OCI-M2 (cell line): Measurements from ENCODE around the gene GLT1D1.
"Not testable (repeated sequence)": the region's sequence is repeated elsewhere in the genome, so short reads cannot be mapped to it uniquely, and the experiment has no call there.

Experiments used
- DNase-seq: peaks from one replicate; lab custom pipeline; 2025; ENCODE audit not compliant: unreplicated experiment; lab: John Stamatoyannopoulos, UW

The GLT1D1 gene

DNA sequence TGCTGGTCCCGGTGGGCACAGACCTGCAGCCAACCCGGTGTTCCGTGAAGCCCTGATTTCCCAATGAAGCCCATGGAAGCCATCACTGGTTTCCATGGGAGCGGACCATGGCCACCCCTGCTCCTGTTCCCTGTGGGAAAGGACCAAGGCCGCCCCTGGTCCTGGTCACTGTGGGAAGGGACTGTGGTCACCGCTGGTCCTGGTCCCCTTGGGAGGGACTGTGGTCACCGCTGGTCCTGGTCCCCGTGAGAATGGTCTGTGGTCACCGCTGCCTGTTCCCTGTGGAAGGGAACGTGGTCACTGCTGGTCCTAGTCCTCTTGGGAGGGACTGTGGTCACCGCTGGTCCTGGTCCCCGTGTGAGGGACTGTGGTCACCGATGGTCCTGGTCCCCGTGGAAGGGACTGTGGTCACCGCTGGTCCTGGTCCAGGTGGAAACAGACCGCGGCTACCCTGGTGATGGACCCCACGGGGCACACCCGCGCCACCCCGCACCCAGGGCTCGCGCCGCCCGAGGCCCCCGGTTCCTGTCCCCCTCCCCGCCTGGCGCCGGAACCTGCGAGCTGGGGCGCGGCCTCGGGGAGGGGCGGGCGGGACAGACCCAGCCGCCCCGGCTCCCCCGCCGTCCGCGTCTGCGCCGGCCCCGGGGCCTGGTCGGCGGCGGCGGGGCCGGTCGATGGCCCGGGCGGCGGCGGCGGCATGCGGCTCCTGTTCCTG lies at the start of gene GLT1D1:
Gene GLT1D1 (plus strand): TSS at position 594 of the 715 bp plus-strand sequence. CDS start 104 bp downstream, at position 698.
- DNase-seq = no peak

DNA sequence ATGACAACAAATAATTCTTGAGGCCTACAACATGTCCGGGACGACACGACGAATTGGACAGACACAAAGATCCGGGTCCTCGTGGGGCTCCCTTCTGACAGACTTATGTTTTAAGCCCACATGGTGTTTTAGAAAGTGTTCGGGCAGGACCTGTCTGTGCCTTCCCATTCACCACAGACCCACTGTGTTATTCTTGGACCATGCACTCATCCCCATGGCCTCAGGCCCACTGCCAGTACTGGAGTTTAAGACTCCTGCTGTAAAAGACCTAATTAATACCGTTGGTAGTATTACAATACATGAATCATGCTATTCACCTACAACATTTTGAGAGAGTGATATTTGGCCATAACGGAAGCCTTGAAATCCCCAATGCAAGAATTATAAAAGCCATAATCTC lies 49.5 kb upstream of the GLT1D1 start:
- no peak for DNase-seq

DNA sequence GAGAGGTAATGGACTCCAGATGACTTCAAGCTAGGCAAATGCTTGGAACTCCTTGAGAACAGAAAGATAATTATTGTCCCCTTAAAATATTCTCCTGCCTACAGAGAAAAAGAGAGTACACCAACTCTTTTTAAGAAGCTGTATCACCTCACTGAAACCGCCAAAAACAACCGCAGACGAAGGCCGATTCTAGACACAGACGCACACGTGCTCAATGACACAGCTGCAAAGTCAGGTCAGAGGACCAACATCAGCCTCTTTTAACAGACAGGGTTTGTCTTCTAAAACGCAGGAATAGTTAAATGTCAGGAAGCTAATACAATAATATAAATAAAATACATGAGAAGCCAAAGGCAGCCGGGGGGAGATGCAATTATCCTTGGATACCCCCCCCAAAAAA lies 48.5 kb upstream of the GLT1D1 start:
- no peak for DNase-seq

DNA sequence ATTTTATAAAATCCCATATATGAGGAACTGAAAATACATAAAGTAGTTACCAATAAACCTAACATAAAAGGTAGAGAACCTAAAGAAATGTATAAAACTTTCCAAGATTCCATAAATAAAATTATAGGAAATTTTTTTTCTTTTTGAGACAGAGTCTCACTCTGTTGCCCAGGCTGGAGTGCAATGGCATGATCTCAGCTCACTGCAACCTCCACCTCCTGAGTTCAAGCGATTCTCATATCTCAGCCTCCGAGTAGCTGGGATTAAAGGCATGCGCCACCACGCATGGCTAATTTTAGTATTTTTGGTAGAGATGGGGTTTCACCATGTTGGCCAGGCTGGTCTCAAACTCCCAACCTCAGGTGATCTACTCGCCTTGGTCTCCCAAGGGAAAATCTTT lies 47.9 kb upstream of the GLT1D1 start:
- not testable (repeated sequence) for DNase-seq

DNA sequence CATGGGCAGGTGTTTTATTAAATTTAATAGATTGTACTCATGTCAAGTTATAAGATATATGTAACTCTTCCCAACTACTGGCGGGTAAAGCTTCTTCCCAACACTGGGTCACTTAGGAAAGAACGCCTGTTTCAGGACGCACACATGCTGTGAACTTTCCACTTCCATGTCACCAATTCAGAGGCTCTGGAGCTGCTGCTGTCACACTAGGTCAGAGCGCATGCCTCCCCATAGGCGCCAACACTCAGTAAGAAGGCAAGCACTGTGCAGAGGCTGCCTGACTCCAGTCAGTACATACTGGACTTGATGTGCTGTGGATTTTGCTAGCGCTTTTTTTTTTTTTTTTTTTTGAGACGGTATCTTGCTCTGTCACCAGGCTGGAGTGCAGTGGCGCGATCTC lies 46.7 kb upstream of the GLT1D1 start:
- DNase-seq = no peak

DNA sequence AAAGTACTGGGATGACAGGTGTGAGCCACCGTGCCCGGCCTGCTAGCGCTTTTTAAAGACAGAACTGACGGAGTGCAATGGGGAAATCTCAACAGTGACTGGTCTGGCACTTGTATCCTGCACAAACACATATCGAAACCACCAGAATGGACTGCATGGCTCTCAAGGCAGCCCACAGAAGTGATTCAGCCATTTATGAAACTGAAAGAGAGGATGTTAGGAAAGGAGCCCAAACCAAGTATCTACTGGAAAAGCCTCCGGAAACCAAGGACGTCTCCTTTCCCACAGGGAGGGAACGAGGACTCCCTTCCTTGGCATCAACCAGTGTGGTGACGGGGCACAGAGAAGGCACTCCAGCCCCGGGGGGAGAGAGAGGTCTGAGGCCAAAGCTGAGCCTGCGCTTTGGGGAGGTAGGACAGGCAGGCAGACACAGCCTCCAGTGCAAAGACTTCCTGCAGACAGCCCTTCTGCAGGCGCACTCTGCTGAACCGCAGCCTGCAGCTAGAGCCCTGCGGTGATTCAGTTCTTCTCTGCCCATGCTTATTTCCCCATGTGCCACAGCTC lies 46.0 kb upstream of the GLT1D1 start:
- no peak for DNase-seq

DNA sequence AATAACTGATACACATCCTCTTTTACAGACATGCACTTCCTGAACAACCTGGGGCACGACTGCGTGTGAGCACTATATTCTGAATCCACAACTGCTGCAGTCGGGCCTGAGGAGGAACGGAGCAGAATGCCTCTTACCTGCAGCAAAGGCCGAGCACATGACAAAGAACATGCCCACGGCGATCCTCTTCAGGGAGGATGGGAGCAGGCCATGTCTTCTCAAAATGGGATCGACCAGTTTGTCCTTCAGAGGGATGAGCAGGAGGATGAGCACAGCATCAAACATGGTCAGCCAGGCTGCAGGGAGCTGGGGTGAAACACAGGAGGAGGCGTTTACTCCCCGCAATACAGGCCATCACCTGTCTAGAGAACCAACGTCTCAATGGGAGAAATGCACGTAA lies 44.6 kb upstream of the GLT1D1 start:
- DNase-seq = no peak

DNA sequence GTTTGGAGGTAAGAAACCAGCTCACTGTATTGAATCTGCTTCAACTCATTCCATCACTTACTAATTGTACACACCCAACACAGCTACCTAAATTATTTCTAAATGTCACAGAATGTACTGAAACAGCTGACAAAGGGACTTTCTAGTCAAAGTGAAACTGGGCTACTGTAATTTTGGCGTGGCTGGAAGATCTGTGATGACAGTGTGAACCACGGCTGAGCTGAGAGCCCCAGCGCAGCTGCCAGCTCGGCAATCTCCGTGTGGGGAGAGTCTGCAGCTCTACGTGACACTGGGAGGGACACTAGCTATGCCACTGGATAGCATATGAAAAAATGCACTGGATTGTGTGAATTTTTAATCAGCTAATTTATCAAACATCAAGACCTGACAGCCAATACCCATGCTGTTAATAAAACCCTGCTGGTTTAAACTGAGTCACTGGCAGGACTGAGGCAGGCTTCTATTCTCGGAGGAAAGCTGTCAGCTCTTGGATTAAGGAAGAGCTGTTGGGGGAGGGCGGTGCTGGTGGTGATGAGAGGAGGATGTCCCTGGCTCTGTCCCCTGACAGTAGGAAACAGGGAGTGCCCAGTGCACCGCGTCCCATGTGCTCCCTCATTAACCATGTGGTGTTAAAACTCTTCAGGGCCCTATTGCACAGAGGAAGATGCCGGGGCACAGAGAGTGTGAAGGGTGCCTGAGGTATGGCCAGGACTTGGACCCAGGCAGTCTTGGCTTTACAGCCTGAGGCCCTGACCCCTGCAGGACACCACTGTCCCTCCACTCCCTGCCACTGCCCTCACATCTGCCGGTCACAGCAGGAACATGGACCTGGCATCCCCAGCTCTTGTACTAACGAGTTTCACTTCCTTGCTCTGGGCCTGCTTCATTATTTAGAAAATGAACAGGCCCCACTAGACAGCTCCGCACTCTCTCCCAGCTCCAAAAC lies 42.8 kb upstream of the GLT1D1 start:
- no peak for DNase-seq

DNA sequence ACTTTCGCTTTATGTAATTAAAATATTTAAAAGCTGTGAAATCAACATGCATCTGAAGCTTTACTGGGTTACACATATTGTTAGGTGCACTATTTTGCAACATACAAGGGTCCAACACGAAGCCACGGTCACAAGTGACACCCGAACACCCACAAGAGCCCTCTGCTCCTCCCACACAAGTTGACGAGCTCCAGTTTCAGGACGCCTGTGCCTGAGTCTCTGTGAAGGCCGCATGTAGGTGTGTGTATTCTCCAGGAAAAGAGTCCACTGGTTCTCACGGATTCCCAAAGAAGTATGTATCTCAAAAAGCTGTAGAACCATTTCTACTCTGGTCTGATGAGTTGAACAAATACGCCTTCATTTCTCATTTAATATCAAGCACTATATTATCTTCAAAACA lies 41.5 kb upstream of the GLT1D1 start:
- no peak for DNase-seq

DNA sequence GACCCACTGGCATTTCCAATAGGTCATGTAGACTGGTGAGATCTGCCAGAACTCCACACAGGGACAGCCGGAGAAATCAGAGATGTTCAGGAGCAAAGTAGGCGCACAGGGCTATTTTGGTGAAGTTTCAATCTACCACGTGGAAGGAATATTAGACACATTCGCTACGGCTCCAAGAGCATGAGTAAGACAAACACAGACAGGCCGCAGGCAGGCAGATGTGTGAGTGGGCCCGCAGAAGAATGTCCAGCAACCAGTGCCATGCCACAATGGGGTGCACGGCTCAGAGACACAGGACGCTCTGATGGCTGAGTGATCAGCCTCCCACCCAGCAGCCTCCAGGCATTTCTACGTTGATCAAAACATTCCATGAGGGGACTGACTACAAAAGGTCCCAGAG lies 39.9 kb upstream of the GLT1D1 start:
- no peak for DNase-seq

DNA sequence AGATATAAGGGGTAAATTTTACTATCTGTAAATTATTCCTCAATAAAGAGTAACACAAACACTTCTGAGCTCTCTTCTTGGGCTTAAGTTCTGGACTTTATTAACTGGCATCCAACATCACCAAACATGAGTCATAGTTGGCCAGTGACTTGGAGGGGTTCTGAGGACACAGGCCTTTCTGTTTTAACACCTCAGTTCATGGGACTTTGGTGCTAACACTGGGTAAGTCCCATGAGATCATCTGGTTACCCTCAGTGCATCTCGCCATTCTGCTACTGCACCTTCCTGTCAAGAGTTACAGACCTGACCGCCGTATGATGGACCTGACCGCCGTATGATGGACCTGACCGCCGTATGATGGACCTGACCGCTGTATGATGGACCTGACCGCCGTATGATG lies 39.4 kb upstream of the GLT1D1 start:
- DNase-seq = no peak

DNA sequence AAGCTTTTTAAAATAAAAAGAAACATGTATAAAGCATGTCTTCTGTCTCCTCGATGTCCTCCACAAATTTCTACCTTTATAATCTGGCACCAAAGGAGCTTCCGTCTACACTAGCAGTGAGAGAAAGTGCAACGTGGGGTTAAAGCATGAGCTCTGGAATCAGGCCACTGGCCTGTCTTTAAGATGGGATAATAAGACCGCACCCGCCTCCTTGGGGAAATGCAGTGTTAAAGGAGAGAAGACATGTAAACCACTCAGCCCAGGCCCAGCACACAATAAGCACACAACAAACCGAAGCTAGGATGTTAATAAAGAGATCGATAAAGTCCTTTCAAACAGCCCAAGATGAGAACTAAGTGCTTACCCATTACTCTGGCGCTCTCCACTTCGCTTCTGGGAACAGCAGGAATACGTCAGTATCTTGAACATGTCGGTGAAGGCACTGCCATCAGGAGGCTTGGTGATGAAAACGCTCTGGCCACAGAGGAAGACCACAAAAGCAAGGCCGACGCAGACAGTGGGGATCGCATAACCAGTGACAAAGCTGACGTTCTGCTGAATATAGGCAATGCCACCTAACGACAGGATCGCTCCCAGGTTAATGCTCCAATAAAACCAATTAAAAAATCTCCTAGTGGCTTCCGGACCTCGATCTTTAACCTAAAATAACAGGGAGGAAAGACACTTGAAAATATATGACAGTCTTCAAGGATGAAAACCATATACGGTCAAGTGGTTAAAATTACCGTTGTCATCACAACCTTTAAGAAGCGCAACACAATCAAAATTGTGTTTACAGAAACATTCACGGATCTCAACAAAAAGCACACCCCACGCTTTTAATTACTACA lies 38.6 kb upstream of the GLT1D1 start:
- no peak for DNase-seq

DNA sequence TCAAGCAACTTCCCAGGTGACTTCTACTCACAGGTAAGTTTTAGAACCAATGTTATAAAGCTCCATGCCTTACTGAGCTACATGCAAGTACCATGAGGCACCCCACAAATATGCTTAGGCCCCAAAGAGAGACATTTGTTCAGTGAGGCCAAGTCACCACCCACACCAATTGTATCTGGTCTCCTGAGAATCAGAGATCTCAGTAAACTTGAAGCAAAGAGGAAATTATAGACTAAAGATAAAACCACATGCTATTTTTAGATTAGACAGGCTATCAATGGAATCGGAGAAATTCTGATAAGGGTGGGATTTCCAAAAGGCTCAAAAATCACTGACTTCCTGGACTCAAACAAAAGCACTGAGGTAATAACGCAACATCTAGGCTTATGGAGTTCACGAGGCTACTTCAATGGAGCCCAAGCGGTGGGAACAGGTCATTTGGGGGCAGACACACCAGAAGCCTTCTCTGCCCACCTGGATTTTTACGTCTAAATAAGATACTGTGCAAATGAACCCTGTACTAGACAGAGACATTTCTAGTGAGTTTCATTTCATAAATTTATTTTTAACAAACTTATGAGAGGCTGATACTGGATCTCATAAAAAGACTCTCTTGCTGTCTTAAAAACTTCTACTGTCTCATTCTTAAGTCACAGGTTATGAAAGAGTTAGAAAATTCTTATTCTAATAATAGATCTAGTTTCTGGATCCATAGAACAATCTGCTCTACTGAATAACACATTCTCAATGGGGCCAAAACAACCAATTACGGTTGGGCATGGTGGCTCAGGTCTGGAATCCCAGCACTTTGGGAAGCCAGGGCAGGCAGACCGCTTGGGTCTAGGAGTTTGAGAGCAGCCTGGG lies 37.3 kb upstream of the GLT1D1 start:
- DNase-seq = no peak

DNA sequence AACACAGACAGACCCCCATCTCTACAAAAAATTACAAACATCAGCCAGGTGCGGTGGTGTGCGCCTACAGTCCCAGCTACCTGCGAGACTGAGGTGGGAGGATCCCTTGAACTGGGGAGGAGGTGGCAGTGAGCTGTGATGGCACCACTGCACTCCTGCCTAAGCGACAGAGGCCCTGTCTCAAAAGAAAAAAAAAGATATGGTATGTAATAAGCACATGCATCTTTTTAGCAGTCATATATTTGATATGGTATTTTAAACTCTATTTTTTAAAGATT lies 36.7 kb upstream of the GLT1D1 start:
- DNase-seq = no peak

DNA sequence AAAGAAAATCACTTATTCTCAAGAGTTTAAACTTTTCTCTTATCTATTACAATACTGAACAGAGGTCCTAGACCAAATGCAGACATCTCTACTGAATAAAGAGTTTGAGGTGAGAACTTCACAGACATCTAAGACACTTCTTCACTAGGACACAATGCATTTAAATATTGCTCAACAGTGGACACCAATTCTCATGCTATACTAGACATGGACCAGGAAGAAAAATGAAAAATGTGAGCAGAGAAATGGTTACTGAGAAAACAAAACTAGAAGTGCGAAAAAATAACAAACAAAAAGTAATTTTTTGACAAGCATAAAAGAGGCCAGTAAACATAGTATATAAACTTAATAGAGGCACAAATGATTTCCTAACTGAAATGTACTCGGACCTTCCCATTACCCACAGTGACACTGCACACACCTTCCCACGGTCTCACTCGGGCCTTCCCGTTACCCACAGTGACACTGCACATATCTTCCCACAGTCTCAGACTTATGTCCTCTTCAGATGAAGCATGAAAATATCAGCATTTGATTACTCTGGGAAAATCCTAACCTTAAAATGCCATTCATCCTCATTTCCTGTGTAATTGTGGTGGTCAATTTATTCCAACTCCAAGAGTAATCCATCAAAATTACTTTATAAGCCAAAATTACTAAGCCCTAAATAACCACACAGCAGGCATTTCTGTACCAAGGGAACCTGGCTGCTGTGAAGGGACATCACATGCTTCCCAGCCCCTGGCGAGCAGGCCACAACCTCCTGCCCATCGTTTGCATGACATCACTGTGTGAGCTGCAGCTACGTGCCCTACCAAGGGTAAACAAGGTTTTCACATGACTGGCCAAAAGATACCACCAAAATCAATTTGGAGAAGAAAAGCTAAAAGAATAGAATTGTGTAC lies 35.9 kb upstream of the GLT1D1 start:
- DNase-seq = no peak

DNA sequence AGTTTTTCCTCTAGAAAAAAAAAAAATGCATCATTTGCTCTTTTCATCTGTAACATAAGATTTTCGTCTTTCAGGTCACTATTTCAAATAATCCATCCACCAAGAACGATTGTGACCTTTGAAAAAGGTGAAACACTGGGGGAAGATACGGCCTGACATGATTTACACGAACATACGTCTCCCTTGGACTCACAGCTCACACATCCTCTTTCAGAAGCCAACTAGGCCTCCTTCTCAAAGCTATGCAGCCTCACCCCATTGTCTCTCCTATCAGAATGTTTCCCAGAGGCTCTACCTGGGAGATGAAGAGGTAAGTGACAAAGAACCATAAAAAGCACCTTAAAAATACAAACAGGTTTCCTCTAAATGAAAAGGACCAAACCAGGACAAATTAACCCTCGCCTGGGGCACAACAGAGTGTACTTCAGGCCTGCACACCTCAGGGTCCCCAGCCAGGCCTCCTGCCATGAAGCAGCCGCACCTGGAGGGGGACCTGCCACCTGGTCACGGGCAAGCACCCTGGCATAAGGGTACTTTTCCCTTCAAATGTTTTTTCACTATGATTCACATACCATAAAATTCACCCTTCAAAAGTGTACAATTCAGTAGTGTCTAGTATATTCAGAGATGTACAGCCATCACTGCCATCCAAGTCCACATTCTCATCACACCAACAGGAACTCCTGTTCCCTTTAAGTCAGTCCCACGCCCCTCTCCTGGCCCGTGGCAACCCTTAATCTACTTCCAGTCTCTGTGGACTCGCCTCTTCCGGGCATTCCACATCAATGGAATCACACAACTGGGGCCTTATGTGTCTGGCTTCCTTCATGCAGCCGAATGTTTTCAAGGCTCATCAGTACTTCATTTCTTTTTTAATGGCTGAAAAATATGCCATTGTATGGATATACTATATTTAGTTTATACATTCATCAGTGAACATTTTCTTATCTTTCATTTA lies 34.9 kb upstream of the GLT1D1 start:
- DNase-seq = no peak

DNA sequence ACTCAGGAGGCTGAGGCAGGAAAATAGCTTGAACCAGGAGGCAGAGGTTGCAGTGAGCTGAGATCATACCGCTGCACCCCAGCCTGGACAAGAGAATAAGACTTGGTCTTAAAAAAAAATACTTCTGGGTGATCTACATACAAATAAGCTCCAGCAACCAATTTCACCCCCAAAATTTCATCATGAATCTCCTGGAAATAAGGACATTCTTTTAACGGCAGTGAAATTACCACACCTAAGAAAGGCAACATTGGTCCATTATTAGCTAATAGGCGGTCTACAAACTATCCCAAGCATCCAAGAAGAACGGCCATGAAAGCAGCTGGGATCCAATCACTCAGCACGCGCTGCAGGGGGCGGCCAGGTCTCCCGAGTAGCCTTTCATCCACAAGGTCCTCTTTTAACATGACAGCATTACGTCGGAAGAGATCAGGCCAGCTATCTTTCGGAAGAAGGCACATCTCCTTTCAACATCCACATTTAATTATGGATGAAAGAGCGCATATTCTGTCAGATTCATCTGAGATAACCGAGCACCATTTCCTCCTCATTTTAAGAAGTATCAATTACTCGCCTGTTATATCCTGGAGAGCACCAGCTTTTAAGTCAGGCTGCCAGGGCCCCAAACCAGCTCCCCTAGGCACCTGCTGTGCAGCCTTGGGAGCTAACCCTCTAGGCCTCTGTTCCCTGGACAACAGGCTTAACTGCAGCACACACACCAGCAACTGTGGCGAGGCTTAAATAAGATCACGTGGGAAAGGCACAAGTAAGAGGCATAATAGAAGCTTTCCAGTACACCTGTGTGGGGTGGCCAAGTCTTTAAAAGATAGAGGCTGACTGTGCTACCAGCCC lies 33.8 kb upstream of the GLT1D1 start:
- no peak for DNase-seq
